OCI-LY7 (cell line): ENCODE data around the gene MAS1. TPM values are rescaled to one million over a fixed set of nuclear protein-coding genes. Genes with fewer than 3 reads are reported as not detected.

Source experiments
- BruUV-seq: library from RNA; stranded (reverse); fragments of 400-500 nt; replicated peaks from 2 replicates; lab custom pipeline; 2021; lab: Mats Ljungman, UMichigan
- CTCF ChIA-PET: fragments of 300-600 bp; sonication (Branson Sonifier 250); formaldehyde crosslinking; loops from one replicate; lab custom pipeline; 2022; ENCODE audit warnings: antibody characterized with exemption; ENCODE audit not compliant: unreplicated experiment; lab: Charles Lee
- POLR2A ChIA-PET: fragments of 300-600 bp; sonication (Branson Sonifier 250); formaldehyde crosslinking; loops from one replicate; lab custom pipeline; 2022; ENCODE audit warnings: antibody characterized with exemption; lab: Charles Lee
- DNase-seq: peaks from one replicate; pipeline ENCODE4 v3.0.0-alpha.2; 2015; ENCODE audit warnings: low spot score
- H2AFZ ChIP-seq: fragments of 200-600 bp; sonication (generic), shearing (Covaris generic); 2 replicates; pipeline ENCODE4 v1.6.1; 2014; ENCODE audit warnings: mild to moderate bottlenecking, antibody characterized with exemption, low read length, moderate library complexity
- H3K27ac ChIP-seq: fragments of 200-600 bp; sonication (generic); 2 replicates; pipeline ENCODE4 v1.5.1; 2014; ENCODE audit warnings: mixed run types, low read depth, mild to moderate bottlenecking, moderate library complexity, low read length, inconsistent platforms; ENCODE audit not compliant: poor library complexity, severe bottlenecking
- H3K36me3 ChIP-seq: fragments of 200-600 bp; sonication (generic); 2 replicates; pipeline ENCODE4 v1.6.1; 2014; ENCODE audit warnings: mild to moderate bottlenecking, antibody characterized with exemption, low read length, moderate library complexity, mixed read lengths; ENCODE audit not compliant: insufficient read depth
- H3K4me1 ChIP-seq: fragments of 200-600 bp; sonication (generic); 2 replicates; pipeline ENCODE4 v1.5.1; 2014; ENCODE audit warnings: mild to moderate bottlenecking, low read length; ENCODE audit not compliant: insufficient read depth, poor library complexity, severe bottlenecking
- H3K4me2 ChIP-seq: fragments of 200-600 bp; sonication (generic); 2 replicates; pipeline ENCODE4 v1.6.1; 2014; ENCODE audit warnings: mild to moderate bottlenecking, low read length
- H3K4me3 ChIP-seq: fragments of 200-600 bp; sonication (generic); 2 replicates; pipeline ENCODE4 v1.5.1; 2014; ENCODE audit warnings: mild to moderate bottlenecking, low read depth, low read length; ENCODE audit not compliant: poor library complexity, severe bottlenecking
- H3K79me2 ChIP-seq: fragments of 200-600 bp; sonication (generic); 2 replicates; pipeline ENCODE4 v1.6.1; 2016; ENCODE audit warnings: low read depth, mild to moderate bottlenecking, low read length, moderate library complexity, mixed read lengths; ENCODE audit not compliant: insufficient read depth
- H3K9me2 ChIP-seq: fragments of 200-600 bp; sonication (generic); 2 replicates; pipeline ENCODE4 v1.6.1; 2016; ENCODE audit warnings: mild to moderate bottlenecking, low read length, mixed read lengths; ENCODE audit not compliant: insufficient read depth
- H3K9me3 ChIP-seq: fragments of 200-600 bp; sonication (generic); 2 replicates; pipeline ENCODE4 v1.6.1; 2014; ENCODE audit warnings: mild to moderate bottlenecking, mixed run types, low read length, mixed read lengths
- H4K20me1 ChIP-seq: fragments of 200-600 bp; sonication (generic); 2 replicates; pipeline ENCODE4 v1.6.1; 2014; ENCODE audit warnings: mild to moderate bottlenecking, antibody characterized with exemption, low read length, moderate library complexity, mixed read lengths; ENCODE audit not compliant: insufficient read depth
- CTCF ChIP-seq: fragments of 200-600 bp; sonication (generic); conservative IDR thresholded peaks from 2 replicates; pipeline ENCODE4 v1.5.1; 2014; ENCODE audit warnings: mild to moderate bottlenecking, antibody characterized with exemption, low read length, moderate library complexity, mixed read lengths
- EZH2phosphoT487 ChIP-seq: fragments of 200-600 bp; sonication (generic); IDR thresholded peaks from 2 replicates; pipeline ENCODE4 v1.6.1; 2018; ENCODE audit warnings: low read depth, borderline replicate concordance, mild to moderate bottlenecking, mixed run types, antibody characterized with exemption, low read length, moderate library complexity, mixed read lengths
- intact Hi-C: fragments of 100-400 bp; cut with micrococcal nuclease; formaldehyde crosslinking; loops from one replicate; pipeline ENCODE4 v1.10.0; 2022; ENCODE audit not compliant: unreplicated experiment
- total RNA-seq, 2 experiments: library from RNA; depleted of rRNA in 1 of 2; stranded (reverse); fragments of >200 nt in 1 of 2; shearing (Covaris generic) in 1 of 2; gene quantifications; 2 replicates each; pipeline ENCODE4 v1.2.3, GENCODE V29; 2014 to 2022

Gene MAS1
- total RNA-seq, 2 experiments from 2014 or later: under 0.01 TPM; not detected in 1

- BruUV-seq: no TSS peak
- Histone ChIP-seq H2AFZ (no peak overlapping the region), H4K20me1 (no peaks in the 10 kb centered on the region), H3K36me3 (no peaks in the 10 kb centered on the region), H3K27ac (no peak overlapping the region), H3K9me3 (no peaks in the 10 kb centered on the region), H3K4me3 (no peak overlapping the region), H3K9me2 (no peaks in the 10 kb centered on the region), H3K4me1 (no peaks in the 10 kb centered on the region), H3K79me2 (no peaks in the 10 kb centered on the region), H3K4me2 (no peak overlapping the region)
- no peak for DNase-seq
- intact Hi-C loops: no loop called here
- CTCF ChIA-PET: no interaction called here
- no peak for TF ChIP-seq EZH2phosphoT487
- no peak for TF ChIP-seq CTCF
- POLR2A ChIA-PET: interaction anchor here (0.6 kb wide), 1 partner anchor 137 kb away, joined by 4 read pairs; no protein-coding TSS in a partner anchor
These were observed 17.7 kb downstream of the MAS1 start for GRCh38 chr6:159908535-159908934.

- no TSS peak for BruUV-seq
- no peak overlapping the region for H3K4me3 ChIP-seq
- H3K4me2 ChIP-seq: no peak overlapping the region
- no peaks in the 10 kb centered on the region for H3K36me3 ChIP-seq
- ChIA-PET CTCF (no interaction called here), POLR2A (interaction anchor here (0.6 kb wide), 1 partner anchor 136 kb away, joined by 4 read pairs; no protein-coding TSS in a partner anchor)
- no peaks in the 10 kb centered on the region for H3K79me2 ChIP-seq
- intact Hi-C loops: no loop called here
- DNase-seq: no peak
- H3K4me1 ChIP-seq: no peaks in the 10 kb centered on the region
- no peak overlapping the region for H3K27ac ChIP-seq
- H3K9me2 ChIP-seq: no peaks in the 10 kb centered on the region
- H3K9me3 ChIP-seq: no peaks in the 10 kb centered on the region
- H2AFZ ChIP-seq: no peak overlapping the region
- no peaks in the 10 kb centered on the region for H4K20me1 ChIP-seq
- TF ChIP-seq EZH2phosphoT487 (no peak), CTCF (no peak)
These were observed 18.2 kb downstream of the MAS1 start for GRCh38 chr6:159908979-159909378.

- no peaks in the 10 kb centered on the region for H3K4me1 ChIP-seq
- no peak for DNase-seq
- H3K9me3 ChIP-seq: no peaks in the 10 kb centered on the region
- intact Hi-C loops: no loop called here
- CTCF ChIA-PET: no interaction called here
- no peak overlapping the region for H3K27ac ChIP-seq
- TF ChIP-seq EZH2phosphoT487: no peak
- no peak for TF ChIP-seq CTCF
- H3K36me3 ChIP-seq: no peaks in the 10 kb centered on the region
- no peak overlapping the region for H2AFZ ChIP-seq
- POLR2A ChIA-PET: interaction anchor here (0.7 kb wide), 1 partner anchor 1704 kb away, joined by 6 read pairs; no protein-coding TSS in a partner anchor
- H3K79me2 ChIP-seq: no peaks in the 10 kb centered on the region
- BruUV-seq: no TSS peak
- no peaks in the 10 kb centered on the region for H4K20me1 ChIP-seq
- H3K4me3 ChIP-seq: no peak overlapping the region
- no peaks in the 10 kb centered on the region for H3K9me2 ChIP-seq
- H3K4me2 ChIP-seq: no peak overlapping the region
These were observed 19.6 kb downstream of the MAS1 start for GRCh38 chr6:159910342-159910741.
